GM15510 (cell line): ENCODE data around the gene WWOX.

Source experiments
- POLR2A ChIP-seq: IDR thresholded peaks from 3 replicates; pipeline ENCODE4 v1.6.1; 2011; ENCODE audit warnings: borderline replicate concordance; ENCODE audit not compliant: insufficient read length; ENCODE audit errors: extremely low read depth

The WWOX gene

DNA sequence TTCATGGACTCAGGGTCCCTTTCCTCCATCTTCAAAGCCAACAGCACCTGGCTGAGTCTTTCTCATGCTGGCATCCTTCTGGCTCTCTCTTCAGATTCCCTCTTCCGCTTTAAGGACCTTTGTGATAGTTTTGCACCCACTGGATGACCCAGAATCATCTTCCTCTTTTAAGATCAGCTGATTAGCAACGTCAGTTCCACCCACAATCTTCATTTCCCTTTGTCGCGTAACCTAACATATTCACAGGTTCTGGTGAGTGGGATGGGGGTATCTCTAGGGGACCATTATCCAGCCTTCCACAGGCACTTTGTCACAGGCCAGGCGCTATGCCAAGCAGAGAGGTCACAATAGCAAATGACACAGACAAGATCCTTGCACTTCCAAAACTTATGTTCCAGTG is 907.3 kb downstream of the WWOX start:
- no peak for TF ChIP-seq POLR2A

- TF ChIP-seq POLR2A: no peak
Observed at GRCh38 chr16:79007614-79008013, 908.2 kb downstream of the WWOX start.

- TF ChIP-seq POLR2A: no peak
Observed at GRCh38 chr16:79008036-79008868, 908.8 kb downstream of the WWOX start.

DNA sequence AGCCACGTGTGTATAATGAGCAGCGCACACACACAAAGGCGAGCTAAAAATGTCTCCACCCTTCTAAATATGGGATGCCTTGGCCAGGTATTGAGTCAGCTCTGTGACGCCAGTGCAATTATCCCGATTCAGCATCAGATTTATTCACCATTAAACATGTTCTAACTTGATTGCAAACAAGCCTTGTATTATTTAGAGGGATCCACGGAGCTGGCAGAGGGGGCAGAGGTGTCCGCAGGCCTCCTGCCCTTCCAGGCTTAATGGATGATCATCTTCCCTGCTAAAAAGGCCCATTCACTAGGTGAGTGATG is 909.4 kb downstream of the WWOX start:
- TF ChIP-seq POLR2A: no peak

DNA sequence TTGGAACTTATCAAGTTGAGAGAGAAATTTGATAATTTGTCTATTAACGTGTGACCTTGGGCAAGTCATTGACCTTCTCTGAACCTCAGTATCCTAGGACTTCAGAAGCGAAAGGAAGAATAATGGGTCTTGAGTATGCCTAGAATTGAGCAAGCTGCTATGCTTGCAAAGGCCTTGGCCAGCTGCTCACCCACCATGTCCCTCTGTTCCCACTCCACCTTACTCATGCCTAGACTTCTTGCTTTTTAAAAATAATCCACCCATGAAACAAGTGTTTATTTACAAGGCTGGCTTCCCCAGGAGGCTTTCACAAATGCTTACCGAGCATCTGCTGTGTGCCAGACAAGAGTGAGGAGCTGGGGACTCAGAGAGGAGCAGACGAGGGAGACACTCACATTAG is 910.4 kb downstream of the WWOX start:
- TF ChIP-seq POLR2A: no peak

- TF ChIP-seq POLR2A: no peak
Observed at GRCh38 chr16:79011282-79011681, 911.8 kb downstream of the WWOX start.

DNA sequence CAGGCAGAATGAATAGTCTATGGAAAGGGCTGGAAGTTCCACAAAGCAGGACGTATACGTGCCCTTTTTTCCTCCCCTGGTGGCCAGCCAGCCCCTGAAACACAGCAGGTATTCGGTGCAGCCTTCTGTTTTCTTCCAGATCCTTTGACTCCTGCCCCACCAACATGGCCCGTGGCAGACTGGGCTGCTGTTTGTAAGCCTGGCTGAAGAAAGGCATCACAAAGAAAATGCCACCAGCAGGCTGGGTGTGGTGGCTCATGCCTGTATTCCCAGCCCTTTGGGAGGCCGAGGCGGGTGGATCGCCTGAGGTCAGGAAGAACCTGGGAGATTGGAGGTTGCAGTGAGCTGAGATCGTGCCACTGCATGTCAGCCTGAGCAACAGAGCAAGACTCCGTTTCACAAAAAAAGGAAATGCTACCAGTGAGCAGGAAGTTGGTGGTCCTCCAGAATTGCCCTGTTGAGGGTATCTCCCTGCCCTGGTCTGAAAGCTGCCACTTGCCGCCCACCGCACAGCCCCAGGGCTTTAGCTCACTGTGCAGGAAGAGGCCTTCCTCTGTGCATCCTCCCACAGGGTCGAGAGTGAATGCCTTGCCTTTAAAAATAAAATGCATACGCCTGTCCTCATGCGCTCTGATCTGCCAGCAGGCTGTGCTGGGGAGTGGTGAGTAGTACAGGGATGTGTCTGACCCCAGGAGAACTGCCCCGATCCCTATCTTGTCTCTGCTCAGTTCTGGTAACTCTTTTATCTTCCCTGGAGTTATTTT is 913.4 kb downstream of the WWOX start:
- TF ChIP-seq POLR2A: no peak

- no peak for TF ChIP-seq POLR2A
Observed at GRCh38 chr16:79013930-79014660, 914.6 kb downstream of the WWOX start.

GRCh38 chr16:79018650-79019429 is 919.4 kb downstream of the WWOX start:
- no peak for TF ChIP-seq POLR2A

DNA sequence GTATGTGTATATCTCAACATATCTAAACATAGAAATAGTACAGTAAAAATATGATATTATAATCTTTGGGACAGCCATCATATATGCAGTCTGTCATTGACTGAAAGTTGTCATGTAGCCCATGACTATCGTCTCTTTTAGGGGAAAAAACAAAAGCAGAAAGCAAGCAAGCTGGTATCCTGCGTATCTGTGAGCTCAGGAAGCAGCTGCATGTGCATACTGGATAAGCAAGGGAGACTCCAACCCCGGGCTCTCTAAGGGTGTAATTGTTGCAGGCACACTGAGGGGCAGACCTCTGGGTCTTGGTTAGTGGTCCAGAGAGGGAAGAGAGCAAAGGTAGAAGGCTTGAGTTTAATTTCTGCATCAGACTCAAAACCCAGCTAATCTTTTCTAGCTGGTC is 920.0 kb downstream of the WWOX start:
- TF ChIP-seq POLR2A: no peak

DNA sequence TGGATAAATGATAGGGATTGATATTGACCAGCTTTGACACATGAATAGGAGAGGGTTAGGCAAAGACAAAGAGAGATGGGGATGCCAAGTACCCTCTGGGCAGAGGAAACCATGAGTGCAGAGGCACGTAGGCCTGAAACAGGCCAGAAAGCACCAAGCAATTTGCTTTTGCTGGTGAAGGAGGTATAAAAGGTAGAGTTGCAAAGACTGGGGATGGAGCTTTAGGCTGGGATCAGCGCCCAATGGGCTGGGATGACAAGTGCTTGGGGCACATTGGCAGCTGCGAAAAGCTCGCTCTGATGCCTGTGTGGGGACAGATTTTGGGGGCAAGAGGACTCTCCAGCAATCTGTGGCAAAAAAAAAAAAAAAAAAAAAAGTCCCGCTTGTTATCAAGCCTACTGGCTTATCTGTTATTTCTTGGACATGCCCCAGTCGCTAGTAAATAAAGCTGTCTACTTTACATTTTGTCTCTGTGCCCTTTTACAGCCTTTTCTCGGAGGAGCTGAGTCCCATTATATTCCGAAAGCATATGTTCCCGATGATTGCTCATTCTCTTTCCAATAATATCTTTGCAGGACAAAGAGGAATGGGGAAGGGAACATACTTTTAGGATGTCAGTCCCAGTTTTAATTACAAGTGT is 922.7 kb downstream of the WWOX start:
- TF ChIP-seq POLR2A: no peak

- no peak for TF ChIP-seq POLR2A
Observed at GRCh38 chr16:79026117-79026516, 926.7 kb downstream of the WWOX start.

DNA sequence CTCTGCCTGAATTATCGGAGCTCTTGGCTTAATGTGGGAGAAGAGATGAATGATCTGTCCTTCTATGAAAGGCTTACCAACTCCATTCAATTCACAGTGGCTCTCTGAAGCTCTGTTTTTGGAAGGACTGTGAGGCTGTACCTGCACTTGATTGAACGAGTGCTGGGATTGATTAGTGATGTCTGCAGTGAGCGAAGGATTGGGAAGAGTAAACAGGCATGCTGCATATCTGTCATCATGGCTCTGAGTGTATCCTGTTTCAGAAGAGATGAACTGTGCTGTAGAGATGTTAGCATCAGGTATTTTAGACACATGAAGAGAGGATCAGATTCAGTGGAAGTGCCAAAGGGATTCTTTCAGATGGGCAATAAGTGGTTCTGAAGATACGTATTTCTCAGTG is 937.1 kb downstream of the WWOX start:
- TF ChIP-seq POLR2A: no peak
